H1 (cell line): ENCODE data around the gene SEMA6D. TPM values are rescaled to one million over a fixed set of nuclear protein-coding genes. Genes with fewer than 3 reads are reported as not detected.

Experiments
- SIN3A ChIP-seq, 2 experiments: IDR thresholded peaks in 1 of 2; conservative IDR thresholded peaks in 1 of 2; 2 replicates each; pipeline ENCODE4 v1.6.1; 2011 to 2012; ENCODE audit warnings: low read length in 2 of 2, improper control_type of control experiment in 1 of 2, low read depth in 1 of 2, mild to moderate bottlenecking in 1 of 2
- TAF1 ChIP-seq: IDR thresholded peaks from 2 replicates; pipeline ENCODE4 v1.6.1; 2011; ENCODE audit warnings: mild to moderate bottlenecking, low read depth, low read length
- polyA plus RNA-seq, 7 experiments: library from polyadenylated mRNA; depleted of rRNA in 3 of 7; stranded (reverse) in 5 of 7; unstranded in 2 of 7; fragments of >200 nt in 5 of 7; fragments of 200-250 nt in 2 of 7; gene quantifications; 1 replicate in 5 of 7; 2 replicates in 1 of 7; 4 replicates in 1 of 7; pipeline versions ENCODE4 v1.2.1 to v1.2.3, GENCODE V29; 2011 to 2013; ENCODE audit warnings: missing spikeins in 2 of 7, mixed read lengths in 2 of 7
- total RNA-seq: library from RNA; stranded (reverse); fragmentation: NEBNext Ultra II Directional; extraction: Animal tissue kit (Norgen Biotek cat#: 25700); gene quantifications from 2 replicates; pipeline ENCODE4 v1.2.1, GENCODE V29; 2021

The SEMA6D gene
- total and polyA plus RNA-seq, 2 of the 8 experiments (the other 6 are each of a cell fraction or from before 2014, with no cell fraction given): 2.2 to 3.8 TPM

GRCh38 chr15:47725906-47726305 lies 8.6 kb downstream of the SEMA6D start (continued):
- TF ChIP-seq SIN3A (conservative IDR thresholded peaks at IDR 0.05 in 1 of 2, IDR thresholded peaks at IDR 0.05 in 1 of 2; ENCODE audit: low read depth in 1 of 2, low read length in 2 of 2) (no peak), TAF1 (no peak)
